NCI-H2196 (cell line): Measurements from ENCODE around the gene NNAT.

Source experiments
- DNase-seq: peaks from one replicate; lab custom pipeline; 2025; ENCODE audit not compliant: unreplicated experiment; lab: John Stamatoyannopoulos, UW

NNAT gene

DNA sequence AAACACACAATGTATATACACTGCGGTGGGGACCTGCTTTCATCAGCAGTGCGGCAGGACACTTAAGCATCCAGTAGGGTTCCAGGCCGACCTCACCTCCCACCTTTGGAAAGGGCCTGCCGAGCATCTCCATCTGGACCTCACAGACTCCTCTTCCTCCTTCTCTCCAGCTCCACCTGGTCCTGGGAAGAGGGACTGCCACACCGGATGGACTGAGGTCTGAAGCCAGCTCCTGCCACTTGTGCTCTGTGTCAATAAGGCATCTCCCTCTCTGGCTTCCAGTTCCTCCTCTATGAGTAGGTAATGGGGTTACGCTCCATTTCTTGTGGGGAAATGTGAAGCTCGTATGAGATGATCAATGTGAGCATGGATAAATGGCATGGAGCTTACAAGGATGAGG is 19.1 kb upstream of the NNAT start:
- DNase-seq, result peak; percentile 60

DNA sequence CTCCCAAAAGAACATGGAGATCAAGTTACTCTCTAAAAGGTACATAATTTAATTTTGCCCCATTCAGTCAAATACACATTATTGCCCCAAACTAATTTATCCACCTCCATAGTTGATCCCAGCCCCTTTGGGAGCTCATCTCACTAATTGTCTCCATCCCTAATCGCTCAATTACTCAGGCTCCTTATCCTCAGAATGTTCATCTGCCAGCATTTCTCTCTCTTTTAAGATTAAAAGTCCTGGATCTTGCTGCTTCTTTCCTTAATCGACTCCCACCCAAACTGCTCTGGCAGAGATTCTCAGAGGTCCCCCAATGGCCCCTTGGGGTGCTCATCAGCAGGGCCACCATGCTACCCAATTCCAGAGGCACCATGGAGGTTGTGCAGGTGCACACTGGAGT is 18.4 kb upstream of the NNAT start:
- DNase-seq, result no peak

- no peak for DNase-seq
These were observed 17.7 kb upstream of the NNAT start for GRCh38 chr20:37503256-37503927.

DNA sequence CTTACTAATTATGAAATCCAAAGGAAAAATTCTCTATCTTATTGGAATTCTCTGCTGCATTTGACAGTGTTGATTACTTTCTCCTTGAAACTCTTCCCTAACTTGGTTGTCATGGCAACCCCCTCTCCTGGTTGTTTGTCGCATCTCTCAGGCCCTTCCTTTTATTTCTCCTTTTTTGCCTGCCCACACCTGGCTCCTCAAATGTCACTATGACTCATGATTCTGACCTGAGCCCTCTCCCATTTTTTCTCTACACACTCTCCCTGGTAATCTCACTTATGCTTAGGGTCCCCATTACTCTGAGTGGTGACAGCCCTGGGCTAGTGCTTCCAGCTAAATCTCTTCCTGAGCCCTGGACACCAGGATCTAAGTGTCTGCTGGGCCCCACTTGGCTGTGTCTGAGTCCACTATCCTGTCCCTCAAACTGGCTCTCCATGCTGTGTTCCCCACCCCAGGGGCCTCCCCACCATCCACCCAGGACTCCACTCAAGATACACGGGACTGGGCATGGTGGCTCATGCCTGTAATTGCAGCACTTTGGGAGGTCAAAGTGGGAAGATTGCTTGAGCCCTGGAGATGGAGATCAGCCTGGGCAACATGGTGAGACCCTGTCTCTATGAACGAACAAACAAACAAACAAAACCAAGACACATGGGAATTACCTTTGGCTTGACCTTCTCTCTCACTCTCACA is 16.5 kb upstream of the NNAT start:
- peak; percentile 43 for DNase-seq

DNA sequence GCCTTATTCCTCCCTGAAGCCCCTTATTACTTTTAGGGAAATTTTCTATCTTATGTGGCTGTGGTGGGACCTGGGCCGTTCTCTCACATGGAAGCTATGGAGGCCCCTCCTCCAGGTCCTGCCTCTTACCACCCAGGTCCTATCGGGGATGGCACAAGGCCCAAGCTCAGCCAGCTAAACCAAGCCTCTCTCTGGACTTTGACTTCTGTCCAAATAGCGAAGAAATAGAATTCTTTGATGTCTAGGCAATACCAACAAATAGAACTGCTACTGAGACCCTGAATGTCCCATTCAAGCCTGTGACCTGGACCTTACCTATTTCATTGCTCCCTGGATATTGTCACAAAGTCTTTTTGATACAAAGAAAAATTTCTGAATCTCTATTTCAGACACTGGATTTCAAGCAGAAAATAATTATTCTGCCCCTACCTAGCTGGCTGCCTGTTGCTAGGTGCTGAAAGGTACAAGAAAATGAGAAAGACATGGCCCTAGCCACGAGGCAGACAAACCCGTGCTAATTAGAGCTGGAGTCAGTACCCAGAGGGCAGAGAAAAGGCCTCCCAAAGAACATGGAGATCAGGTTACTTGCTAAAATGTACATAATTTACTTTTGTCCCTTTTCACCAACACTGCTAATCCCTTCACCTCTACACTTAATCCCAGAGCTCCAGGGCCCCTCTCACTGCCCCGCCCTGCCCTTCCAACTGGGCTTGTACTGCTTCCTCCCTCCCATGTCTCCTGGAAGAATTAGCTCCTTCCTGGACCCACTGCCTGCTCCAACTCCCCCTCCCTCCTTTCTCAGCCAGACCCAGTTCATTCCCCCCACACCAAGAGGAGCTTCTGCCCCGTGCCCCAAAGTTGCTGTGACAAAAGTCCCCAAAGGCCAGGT is 15.5 kb upstream of the NNAT start:
- DNase-seq, result no peak

DNA sequence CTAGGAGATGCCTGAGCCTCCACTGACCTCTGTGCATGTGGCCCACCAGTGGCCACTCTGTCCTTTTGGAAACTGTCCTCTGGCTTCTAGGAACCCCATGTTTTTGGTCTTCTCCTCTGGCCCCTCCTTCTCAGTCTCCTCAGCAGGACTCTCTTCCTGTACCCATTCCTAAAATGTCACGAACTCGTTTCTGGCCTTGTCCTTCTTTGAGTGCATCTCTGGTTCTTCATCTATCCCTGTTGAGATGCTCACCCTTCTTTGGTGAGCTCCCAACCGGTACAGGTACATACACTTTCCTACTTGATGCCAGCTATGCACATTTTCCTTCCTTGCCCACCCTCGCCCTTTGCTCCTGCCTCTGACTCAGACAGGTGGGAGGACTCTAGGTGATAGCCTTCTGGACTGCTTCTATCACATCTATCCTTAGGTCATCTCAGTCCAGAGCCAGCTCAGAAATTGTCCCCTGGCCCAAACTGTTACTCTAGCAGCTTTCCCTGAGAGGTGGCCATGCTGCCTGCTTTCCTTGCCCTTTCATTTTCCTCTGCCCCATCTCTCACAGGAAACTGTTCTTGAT is 14.8 kb upstream of the NNAT start:
- no peak for DNase-seq

- DNase-seq, result no peak
These were observed 10.8 kb upstream of the NNAT start for GRCh38 chr20:37510226-37510625.

DNA sequence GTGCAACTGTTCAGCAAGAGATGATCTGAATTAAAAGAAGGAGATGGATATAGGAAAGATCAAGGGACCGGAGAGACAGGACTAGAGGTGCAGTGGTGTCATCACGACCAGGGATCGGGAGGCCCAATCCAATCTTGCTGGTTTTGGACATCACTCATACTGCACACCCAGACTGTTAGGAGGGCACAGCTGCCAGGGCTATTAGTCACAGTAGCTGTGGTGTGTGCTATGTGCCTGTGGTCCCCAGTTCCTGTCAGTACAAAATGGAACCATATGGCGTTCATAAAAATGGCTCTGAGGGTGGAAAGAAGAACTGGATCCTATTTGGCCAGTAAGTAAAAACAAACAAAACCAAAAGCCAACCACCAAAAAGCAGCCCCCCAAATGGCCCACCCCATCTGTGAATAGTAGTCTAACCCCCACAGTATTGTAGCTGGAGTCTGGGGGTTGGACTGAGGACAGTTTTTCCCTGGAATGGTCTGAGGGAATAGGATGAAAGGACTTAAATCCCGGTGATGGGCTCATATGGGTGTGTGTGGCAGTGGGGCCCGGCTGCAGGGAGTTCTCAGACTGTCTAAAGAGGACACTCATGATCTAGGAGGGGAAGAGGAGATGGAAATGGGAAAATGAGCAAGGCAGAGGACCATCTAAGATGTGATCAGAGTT is 9.3 kb upstream of the NNAT start:
- DNase-seq, result no peak

- no peak for DNase-seq
These were observed 7.2 kb upstream of the NNAT start for GRCh38 chr20:37513779-37514359.

GRCh38 chr20:37515876-37516275 is 5.2 kb upstream of the NNAT start:
- DNase-seq, result no peak

- peak; percentile 82 for DNase-seq
These were observed 4.0 kb upstream of the NNAT start for GRCh38 chr20:37516811-37517750.

DNA sequence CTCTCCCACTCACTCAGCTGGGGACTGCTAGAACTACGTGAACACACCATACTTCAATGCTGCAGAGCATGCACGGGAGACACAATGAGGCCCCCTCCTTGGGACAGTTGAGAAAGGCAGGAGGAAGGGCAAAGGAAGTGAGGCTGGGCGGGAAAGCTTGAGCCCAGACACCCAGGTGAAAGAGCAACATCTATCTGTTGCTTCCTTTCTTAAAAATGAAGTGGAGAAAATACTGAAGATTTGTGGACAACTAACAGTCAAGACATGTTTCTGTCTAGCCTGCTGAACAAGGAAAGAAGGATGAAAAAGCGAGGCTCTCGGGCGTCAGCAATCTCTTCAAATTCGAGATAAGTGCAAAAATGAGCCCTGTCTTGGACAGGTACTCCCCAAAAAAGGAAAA is 3.0 kb upstream of the NNAT start:
- no peak for DNase-seq

GRCh38 chr20:37518606-37519507 is 2.2 kb upstream of the NNAT start:
- peak; percentile 71 for DNase-seq

DNA sequence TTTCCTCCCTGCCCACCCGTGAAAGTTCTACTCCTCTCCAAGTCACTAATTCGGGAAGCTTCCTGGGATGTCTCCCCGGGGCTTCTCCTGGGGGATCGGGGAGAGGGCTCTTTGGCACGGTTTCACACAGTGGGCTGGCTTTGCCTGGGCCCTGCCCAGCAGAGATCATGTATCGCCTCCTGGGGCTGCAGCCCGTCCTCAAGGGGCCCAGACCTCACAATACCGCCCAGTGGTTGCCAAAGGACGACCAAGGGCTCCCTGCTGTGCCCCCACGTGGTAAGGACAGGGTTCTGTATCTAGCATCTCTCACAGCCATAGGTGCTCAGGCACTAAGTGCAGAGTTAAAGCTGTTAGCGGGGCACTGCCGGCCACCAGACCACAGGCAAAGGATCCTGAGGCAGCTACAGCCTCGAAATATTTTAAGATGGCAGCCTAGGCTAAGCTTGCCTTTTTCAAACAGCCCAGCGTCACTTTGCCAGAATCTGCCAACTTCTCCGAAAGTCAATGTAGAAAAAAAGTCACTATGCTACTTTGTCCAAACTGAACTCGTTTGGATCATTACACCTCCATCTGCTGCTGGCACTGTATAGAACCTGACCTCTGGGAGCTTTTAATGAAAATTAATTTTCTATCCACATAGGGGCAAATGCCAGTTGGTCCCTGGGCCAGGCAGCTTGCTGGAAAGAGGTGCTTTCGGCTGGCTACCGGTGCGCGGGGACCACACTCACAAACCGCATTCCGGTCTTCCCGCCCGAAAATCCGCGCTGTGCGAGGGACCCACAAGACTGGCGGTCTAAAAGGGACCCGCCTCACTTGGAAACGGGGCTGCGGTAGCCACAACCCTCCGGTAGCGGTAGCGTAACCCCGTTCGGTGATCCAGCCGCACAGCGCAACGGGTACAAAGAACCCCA is 1.3 kb upstream of the NNAT start:
- peak; percentile 73 for DNase-seq

- DNase-seq, result no peak
These were observed 563 bp upstream of the NNAT start for GRCh38 chr20:37520419-37520955.

GRCh38 chr20:37522260-37523011 is 1.4 kb downstream of the NNAT start:
- DNase-seq, result no peak

DNA sequence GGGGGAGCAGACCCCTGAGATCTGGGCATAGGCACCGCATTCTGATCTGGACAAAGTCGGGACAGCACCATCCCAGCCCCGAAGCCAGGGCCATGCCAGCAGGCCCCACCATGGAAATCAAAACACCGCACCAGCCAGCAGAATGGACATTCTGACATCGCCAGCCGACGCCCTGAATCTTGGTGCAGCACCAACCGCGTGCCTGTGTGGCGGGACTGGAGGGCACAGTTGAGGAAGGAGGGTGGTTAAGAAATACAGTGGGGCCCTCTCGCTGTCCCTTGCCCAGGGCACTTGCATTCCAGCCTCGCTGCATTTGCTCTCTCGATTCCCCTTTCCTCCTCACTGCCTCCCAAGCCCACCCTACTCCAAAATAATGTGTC is 2.0 kb downstream of the NNAT start:
- no peak for DNase-seq
